OCI-LY7 (cell line): Measurements from ENCODE around the gene PHRF1. TPM values are rescaled to one million over a fixed set of nuclear protein-coding genes. Genes with fewer than 3 reads are reported as not detected.

Experiments
- BruUV-seq: library from RNA; stranded (reverse); fragments of 400-500 nt; replicated peaks from 2 replicates; lab custom pipeline; 2021; lab: Mats Ljungman, UMichigan
- CTCF ChIA-PET: fragments of 300-600 bp; sonication (Branson Sonifier 250); formaldehyde crosslinking; loops from one replicate; lab custom pipeline; 2022; ENCODE audit warnings: antibody characterized with exemption; ENCODE audit not compliant: unreplicated experiment; lab: Charles Lee
- POLR2A ChIA-PET: fragments of 300-600 bp; sonication (Branson Sonifier 250); formaldehyde crosslinking; loops from one replicate; lab custom pipeline; 2022; ENCODE audit warnings: antibody characterized with exemption; lab: Charles Lee
- DNase-seq: peaks from one replicate; pipeline ENCODE4 v3.0.0-alpha.2; 2015; ENCODE audit warnings: low spot score
- H2AFZ ChIP-seq: fragments of 200-600 bp; sonication (generic), shearing (Covaris generic); 2 replicates; pipeline ENCODE4 v1.6.1; 2014; ENCODE audit warnings: mild to moderate bottlenecking, antibody characterized with exemption, low read length, moderate library complexity
- H3K27ac ChIP-seq: fragments of 200-600 bp; sonication (generic); 2 replicates; pipeline ENCODE4 v1.5.1; 2014; ENCODE audit warnings: mixed run types, low read depth, mild to moderate bottlenecking, moderate library complexity, low read length, inconsistent platforms; ENCODE audit not compliant: poor library complexity, severe bottlenecking
- H3K36me3 ChIP-seq: fragments of 200-600 bp; sonication (generic); 2 replicates; pipeline ENCODE4 v1.6.1; 2014; ENCODE audit warnings: mild to moderate bottlenecking, antibody characterized with exemption, low read length, moderate library complexity, mixed read lengths; ENCODE audit not compliant: insufficient read depth
- H3K4me1 ChIP-seq: fragments of 200-600 bp; sonication (generic); 2 replicates; pipeline ENCODE4 v1.5.1; 2014; ENCODE audit warnings: mild to moderate bottlenecking, low read length; ENCODE audit not compliant: insufficient read depth, poor library complexity, severe bottlenecking
- H3K4me2 ChIP-seq: fragments of 200-600 bp; sonication (generic); 2 replicates; pipeline ENCODE4 v1.6.1; 2014; ENCODE audit warnings: mild to moderate bottlenecking, low read length
- H3K4me3 ChIP-seq: fragments of 200-600 bp; sonication (generic); 2 replicates; pipeline ENCODE4 v1.5.1; 2014; ENCODE audit warnings: mild to moderate bottlenecking, low read depth, low read length; ENCODE audit not compliant: poor library complexity, severe bottlenecking
- H3K79me2 ChIP-seq: fragments of 200-600 bp; sonication (generic); 2 replicates; pipeline ENCODE4 v1.6.1; 2016; ENCODE audit warnings: low read depth, mild to moderate bottlenecking, low read length, moderate library complexity, mixed read lengths; ENCODE audit not compliant: insufficient read depth
- H3K9me2 ChIP-seq: fragments of 200-600 bp; sonication (generic); 2 replicates; pipeline ENCODE4 v1.6.1; 2016; ENCODE audit warnings: mild to moderate bottlenecking, low read length, mixed read lengths; ENCODE audit not compliant: insufficient read depth
- H3K9me3 ChIP-seq: fragments of 200-600 bp; sonication (generic); 2 replicates; pipeline ENCODE4 v1.6.1; 2014; ENCODE audit warnings: mild to moderate bottlenecking, mixed run types, low read length, mixed read lengths
- H4K20me1 ChIP-seq: fragments of 200-600 bp; sonication (generic); 2 replicates; pipeline ENCODE4 v1.6.1; 2014; ENCODE audit warnings: mild to moderate bottlenecking, antibody characterized with exemption, low read length, moderate library complexity, mixed read lengths; ENCODE audit not compliant: insufficient read depth
- EZH2phosphoT487 ChIP-seq: fragments of 200-600 bp; sonication (generic); IDR thresholded peaks from 2 replicates; pipeline ENCODE4 v1.6.1; 2018; ENCODE audit warnings: low read depth, borderline replicate concordance, mild to moderate bottlenecking, mixed run types, antibody characterized with exemption, low read length, moderate library complexity, mixed read lengths
- intact Hi-C: fragments of 100-400 bp; cut with micrococcal nuclease; formaldehyde crosslinking; loops from one replicate; pipeline ENCODE4 v1.10.0; 2022; ENCODE audit not compliant: unreplicated experiment
- total RNA-seq, 2 experiments: library from RNA; depleted of rRNA in 1 of 2; stranded (reverse); fragments of >200 nt in 1 of 2; shearing (Covaris generic) in 1 of 2; gene quantifications; 2 replicates each; pipeline ENCODE4 v1.2.3, GENCODE V29; 2014 to 2022
- TF ChIP-seq, protein P1 (sequence below): fragments of 200-600 bp; sonication (generic); conservative IDR thresholded peaks from 2 replicates; pipeline ENCODE4 v1.5.1; 2014; ENCODE audit warnings: mild to moderate bottlenecking, antibody characterized with exemption, low read length, moderate library complexity, mixed read lengths

The PHRF1 gene
- total RNA-seq, 2 experiments from 2014 or later: 25.6 to 45.4 TPM

GRCh38 chr11:605286-606129 is 29.2 kb downstream of the PHRF1 start:
- Histone ChIP-seq H3K4me3 (no peak overlapping the region), H3K27ac (no peak overlapping the region), H2AFZ (no peak overlapping the region), H3K4me2 (no peak overlapping the region), H3K9me2 (no peaks in the 10 kb centered on the region), H4K20me1 (no peaks in the 10 kb centered on the region), H3K79me2 (no peaks in the 10 kb centered on the region), H3K9me3 (no peaks in the 10 kb centered on the region), H3K4me1 (no peaks in the 10 kb centered on the region), H3K36me3 (peaks cover 96% of the 10 kb centered on the region)
- DNase-seq: no peak
- ChIA-PET POLR2A (no interaction called here), CTCF (no interaction called here)
- intact Hi-C loops: no loop called here
- TF ChIP-seq, protein P1, sequence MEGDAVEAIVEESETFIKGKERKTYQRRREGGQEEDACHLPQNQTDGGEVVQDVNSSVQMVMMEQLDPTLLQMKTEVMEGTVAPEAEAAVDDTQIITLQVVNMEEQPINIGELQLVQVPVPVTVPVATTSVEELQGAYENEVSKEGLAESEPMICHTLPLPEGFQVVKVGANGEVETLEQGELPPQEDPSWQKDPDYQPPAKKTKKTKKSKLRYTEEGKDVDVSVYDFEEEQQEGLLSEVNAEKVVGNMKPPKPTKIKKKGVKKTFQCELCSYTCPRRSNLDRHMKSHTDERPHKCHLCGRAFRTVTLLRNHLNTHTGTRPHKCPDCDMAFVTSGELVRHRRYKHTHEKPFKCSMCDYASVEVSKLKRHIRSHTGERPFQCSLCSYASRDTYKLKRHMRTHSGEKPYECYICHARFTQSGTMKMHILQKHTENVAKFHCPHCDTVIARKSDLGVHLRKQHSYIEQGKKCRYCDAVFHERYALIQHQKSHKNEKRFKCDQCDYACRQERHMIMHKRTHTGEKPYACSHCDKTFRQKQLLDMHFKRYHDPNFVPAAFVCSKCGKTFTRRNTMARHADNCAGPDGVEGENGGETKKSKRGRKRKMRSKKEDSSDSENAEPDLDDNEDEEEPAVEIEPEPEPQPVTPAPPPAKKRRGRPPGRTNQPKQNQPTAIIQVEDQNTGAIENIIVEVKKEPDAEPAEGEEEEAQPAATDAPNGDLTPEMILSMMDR: no peak
- TF ChIP-seq EZH2phosphoT487: no peak
- BruUV-seq: no TSS peak

GRCh38 chr11:606245-606644 is 30.0 kb downstream of the PHRF1 start:
- H3K36me3 ChIP-seq: peaks cover 98% of the 10 kb centered on the region
- no peak overlapping the region for H3K4me2 ChIP-seq
- H3K9me2 ChIP-seq: no peaks in the 10 kb centered on the region
- H4K20me1 ChIP-seq: no peaks in the 10 kb centered on the region
- H3K4me1 ChIP-seq: no peaks in the 10 kb centered on the region
- no peaks in the 10 kb centered on the region for H3K9me3 ChIP-seq
- no peak overlapping the region for H2AFZ ChIP-seq
- no peaks in the 10 kb centered on the region for H3K79me2 ChIP-seq
- H3K4me3 ChIP-seq: no peak overlapping the region
- DNase-seq: no peak
- no TSS peak for BruUV-seq
- no peak overlapping the region for H3K27ac ChIP-seq
- POLR2A ChIA-PET: no interaction called here
- CTCF ChIA-PET: no interaction called here
- intact Hi-C loops: no loop called here
- TF ChIP-seq, protein P1: no peak
- TF ChIP-seq EZH2phosphoT487: no peak
